ENCODE data around the gene APOA4.

Gene APOA4

DNA sequence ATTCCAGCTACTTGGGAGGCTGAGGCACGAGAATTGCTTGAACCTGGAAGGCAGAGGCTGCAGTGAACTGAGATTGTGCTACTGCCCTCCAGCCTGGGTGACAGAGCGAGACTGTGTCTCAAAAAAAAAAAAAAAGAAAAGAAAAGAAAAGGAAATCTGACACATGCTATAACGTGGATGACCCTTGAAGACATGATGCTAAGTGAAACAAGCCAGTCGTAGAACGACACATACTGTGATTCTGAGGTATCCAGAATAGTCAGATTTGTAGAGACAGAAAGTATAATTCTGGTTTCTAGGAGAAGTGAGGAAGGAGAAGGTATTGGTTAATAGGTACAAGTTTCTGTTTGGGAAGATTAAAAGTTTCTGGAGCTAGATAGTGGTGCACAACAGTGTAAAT lies 24.7 kb downstream of the APOA4 start:
- no peak for DNase-seq

DNA sequence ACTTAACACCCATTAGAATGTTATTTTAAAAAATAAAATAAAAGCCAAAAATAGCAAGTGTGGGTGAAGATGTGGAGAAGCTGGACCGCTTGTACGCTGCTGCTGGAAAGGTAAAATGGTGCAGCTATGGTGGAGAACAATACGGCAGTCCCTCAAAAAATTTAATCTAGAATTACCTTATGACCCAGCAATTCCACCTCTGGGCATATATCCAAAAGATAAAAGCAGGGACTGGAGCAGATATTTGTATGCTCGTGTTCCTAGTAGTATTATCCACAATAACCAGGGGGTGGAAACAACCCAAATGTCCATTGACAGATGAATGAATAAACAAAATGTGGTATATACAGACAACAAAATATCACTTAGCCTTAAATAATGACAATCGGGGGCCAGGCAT lies 25.3 kb downstream of the APOA4 start:
- DNase-seq = no peak

DNA sequence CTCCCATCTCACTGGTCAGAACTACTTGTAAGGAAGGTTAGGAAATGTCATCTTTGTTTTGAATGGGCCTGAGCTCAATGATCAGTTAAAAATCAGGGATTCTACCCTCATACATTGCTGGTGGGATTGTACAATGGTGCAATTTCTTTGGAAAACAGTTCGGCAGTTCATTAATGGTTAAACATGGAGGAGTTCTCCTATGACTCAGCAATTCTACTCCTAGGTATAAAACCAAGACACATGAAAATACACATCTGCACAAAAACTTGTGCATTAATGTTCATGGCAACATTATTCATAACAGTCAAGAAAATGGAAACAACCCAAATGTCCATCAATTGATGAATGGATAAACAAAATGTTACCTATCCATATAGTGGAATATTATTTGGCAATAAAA lies 26.6 kb downstream of the APOA4 start:
- DNase-seq = no peak

DNA sequence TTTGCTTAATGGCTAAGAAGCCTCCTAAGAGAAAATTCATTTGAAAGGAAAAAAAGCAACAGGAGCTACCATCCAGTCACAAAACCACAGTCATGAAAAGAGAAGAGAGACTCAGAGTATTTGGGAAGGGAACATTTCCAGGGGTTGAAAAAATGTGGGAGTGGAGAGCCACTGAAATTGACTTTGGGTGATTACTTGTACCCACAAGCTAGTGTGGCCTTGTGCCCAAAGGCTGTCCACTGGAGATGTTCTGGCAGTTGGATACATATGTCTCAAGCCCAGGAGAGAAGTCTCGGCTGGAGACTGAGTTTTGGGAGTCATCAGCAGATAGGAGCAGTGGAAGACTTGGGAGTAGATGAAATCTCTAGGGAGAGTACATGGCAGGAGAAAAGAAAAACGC lies 28.3 kb downstream of the APOA4 start:
- DNase-seq = no peak

DNA sequence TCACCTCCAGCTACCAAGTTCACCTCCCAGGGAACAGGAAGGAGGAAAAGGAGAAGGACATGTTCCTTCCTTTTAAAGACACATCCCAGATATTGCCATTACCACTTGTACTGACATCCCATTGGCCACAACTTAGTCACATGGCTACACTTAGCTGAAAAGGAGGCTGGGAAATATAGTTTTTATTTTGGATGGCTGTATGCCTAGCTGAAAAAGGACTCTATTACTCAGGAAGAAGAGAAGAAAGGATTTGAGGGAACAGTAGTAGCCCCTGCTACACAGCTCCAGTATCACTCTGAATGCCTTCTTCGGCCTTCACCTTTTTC lies 29.4 kb downstream of the APOA4 start:
- DNase-seq = peak in 2 of 4 experiments; percentile 24 to 28

DNA sequence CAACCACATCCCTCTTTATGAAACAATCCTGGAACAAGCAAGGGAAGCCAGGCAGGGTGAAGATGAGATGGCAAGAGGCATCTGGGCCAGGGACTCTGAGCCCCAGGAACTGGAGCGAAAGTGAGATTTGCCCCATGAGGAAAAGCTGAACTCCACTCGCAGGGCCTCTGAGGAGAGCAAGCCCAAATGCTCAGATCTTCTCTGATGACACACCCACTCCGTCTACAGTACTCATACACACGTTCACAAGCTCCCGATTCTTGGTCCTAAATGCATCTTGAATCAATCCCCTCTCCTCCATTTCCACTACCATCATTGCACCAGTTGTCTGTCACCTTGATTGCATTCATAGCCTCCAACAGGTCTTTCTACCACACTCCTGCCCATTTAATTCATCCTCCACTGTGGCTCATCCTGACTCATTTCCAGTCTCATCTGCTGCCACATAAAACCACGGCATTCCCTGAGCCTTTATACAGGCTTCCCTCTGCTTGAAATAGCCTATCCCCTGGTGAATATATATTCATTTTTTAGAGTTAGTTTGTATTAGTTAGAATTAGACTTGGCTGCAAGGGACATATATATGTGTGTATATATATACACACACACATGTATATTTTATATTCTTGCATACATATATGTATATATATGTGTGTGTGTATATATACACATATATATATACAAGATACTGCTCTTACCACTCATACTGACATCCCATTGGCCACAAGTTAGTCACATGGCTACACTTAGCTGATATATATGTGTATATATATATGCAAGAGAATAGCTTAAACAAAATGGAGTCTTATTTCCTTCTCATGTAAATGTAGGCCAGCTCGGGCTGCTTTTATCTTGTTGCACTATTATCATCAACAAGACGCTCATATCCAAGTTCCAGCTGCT lies 30.0 kb downstream of the APOA4 start:
- no peak for DNase-seq

DNA sequence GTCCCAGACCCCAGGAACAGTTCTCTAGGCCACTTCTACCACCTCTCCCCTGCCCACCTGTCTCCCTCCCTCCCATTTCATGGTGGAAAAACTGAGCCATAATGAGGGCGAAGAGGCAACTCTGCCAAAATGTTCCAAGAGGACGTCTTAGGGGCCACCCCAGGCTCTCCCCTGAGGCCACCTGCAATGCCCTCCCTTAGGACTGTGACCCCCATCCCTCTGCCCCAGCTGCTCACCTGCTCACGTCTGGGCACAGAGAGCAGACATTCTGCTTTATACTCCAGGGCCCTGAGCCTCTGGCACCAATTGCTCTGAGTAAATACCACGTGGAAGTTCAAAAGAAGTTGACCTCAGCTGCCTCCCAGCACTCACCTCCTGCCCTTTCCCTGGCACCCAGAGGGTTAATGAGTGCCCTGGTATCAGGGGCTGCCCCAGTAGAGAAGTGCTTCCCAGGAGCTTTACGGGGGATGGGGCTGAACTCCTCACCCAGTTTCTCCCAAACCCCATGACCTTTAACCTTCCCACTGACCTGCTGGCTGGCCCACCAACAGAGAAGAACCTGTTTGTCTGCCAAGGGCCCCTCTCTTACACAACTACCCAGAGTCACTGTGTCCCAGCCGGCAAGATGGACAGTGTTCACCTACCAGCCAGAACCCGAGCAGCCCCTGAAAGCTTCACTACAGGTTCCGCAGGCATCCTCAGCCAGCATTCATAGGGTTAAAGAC lies 30.8 kb downstream of the APOA4 start:
- DNase-seq = no peak

DNA sequence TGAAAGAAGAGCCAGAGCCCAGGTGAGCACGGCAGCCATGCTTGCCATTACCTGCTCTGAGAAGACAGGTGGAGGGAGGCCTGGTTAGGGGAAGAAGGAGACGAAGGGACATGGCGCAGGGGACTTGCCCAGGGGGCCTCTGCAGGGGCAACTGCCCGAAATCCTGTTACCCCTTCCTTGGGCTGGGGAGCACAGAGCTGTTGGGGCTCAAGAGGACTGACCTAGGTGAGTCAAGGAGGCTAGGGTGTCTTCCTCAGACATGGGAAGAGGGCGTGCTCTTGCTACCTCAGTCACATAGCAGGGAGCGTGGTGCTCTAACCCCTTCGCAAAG lies 31.3 kb downstream of the APOA4 start, which contains the start of gene APOA5:
Gene APOA5, minus strand, starts transcription at position 67 of the 331 bp plus-strand sequence. Its CDS starts 19 bp downstream, at position 48.
- DNase-seq = no peak

DNA sequence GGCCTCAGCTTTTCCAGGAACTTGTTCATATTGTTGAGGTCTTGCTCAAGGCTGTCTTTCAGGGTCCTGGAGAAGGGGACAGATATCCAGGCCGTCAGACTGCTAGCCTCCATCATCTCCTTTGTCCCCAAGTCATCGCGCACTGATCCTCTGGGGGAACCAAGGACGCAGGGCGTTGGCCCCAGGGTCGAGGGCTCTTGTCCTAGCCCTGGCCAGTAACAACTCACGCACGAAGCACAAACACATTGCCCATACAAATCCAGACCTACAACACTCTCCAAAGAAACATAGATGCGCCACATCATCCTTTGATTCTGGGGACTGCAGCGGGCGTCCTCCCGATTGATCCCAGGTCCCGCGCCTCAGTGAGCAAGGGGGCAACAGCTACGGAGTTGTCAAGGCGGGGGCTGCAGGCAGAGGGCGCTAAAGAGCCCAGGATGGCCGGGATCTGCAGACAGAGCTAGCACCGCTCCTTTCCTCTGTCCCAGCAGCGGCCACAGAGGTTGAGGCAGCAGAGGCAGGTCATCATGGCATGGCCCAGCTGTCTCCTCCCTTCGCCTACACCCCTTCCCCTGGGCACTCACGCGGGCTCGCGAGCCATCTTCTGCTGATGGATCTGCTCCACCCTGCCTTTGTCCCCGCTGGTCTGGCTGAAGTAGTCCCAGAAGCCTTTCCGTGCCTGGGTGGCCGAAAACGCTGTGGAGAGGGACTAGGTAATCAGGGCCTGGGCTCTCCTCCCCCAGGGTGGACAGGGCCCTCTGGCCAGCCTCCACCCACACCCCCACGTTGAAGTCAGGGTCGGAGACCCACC lies 31.9 kb downstream of the APOA4 start:
- DNase-seq = peak; percentile 75 to 89 (median 82)

DNA sequence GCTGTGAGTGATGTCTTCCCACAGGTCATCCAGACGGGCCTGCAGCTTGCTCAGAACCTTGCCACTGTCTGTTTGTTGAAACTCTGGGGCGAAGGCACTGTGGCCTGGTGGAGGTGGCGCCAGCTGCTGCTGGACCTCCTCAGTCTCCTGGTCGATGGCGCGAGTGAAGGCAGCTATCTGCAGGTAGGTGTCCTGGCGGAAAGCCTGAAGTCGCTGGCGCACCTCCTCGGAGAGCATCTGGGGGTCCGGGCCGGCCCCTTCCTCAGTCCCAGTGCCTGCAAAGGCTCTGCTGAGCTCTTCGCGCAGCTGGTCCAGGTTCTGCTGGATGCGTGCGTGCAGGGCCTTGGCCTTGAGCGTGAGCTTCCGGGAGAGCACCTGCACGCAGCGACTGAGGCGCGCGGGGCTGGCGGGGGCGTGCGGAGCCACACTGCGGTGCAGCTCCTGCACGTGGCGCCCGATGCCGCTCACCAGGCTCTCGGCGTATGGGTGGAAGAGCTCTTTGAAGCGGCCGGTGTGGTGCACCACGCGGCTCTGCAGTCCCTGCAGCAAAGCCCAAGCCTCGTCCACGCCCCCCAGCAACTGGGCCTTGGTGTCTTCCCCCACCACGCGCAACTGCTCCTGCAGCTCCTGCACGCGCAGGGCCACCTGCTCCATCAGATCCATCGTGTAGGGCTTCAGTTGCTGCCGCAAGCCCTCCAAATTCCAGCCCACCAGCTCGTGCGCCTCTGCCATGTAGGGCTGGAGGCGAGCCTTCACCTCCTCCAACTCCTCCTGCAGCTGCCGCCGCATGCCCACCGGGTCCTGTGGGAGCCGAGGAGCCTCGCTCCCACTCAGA lies 32.7 kb downstream of the APOA4 start:
- no peak for DNase-seq

DNA sequence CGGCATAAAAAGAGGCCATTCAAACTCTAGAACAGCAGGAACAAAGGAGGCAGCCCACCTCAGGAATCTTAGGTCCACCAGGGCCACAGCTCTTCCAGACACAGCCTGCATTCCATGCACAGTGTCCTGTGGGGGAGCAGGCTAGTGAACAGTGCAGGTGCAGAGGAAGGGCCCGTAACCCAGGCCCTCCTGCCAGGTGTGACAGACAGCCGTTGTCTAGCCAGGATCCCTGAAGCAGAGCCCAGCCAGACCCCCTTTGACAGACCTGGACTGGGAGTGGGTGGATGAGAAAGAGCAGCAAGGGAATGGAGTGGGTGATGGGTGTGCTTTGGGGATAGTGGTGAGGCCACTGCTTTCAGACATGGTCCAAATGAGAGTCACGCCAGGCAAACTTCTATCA lies 34.1 kb downstream of the APOA4 start:
- no peak for DNase-seq

DNA sequence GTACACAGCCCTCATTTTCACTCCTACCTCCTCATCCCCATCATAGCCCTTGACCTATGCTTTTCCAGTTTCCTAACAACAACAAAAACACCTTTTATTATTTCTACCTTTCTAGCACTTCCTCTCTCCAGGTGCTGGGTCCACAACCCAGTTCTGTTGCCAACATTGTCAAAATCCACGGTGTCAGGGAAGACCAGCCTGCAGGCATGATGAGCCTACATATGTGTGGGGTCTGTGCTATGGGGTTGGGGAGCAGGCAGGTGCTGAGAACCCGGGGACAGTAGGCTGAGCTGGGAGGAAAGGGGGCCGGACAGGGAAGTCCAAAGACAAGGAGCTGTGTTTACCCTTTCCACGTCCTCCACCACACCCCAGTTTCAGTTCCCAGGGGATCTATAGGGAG lies 34.6 kb downstream of the APOA4 start:
- DNase-seq = no peak

DNA sequence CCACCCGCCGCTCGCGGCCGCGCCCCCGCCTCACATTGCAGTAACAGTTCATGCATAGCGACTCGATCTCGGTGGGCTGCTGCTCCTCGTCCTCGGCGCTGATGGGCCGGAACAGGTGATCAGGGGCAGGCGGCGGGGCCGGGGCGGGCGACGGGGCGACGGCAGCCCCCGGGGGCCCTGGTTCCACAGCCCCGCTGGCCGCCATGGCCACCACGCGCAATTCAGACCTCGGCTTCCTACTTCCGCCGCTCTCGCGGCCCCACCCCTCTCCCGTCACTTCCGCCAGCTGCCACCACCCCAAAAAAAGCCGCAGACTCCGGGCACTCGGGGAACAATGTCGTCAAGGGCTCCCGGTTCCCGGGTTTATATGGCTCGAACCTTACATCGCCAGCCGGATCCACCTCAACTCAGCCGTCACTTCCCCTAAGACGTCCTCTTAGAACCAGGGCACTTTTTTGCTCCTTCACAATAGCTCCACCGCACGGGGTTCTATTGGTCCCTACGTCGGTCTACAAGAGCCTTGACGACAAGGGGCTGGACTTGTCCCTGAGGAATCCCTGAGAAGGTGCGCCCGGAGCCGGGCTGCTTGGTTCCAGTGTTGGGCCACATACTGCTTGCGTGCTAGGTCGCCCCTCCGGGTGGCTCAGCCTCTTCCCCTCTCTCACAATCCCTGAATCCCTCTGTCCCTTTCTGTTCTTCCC lies 35.2 kb downstream of the APOA4 start, which contains the start of gene ZPR1:
Gene ZPR1, minus strand, starts transcription at position 238 of the 701 bp plus-strand sequence. Its CDS starts 33 bp downstream, at position 205.
- peak; percentile 84 to 93 (median 89) for DNase-seq

DNA sequence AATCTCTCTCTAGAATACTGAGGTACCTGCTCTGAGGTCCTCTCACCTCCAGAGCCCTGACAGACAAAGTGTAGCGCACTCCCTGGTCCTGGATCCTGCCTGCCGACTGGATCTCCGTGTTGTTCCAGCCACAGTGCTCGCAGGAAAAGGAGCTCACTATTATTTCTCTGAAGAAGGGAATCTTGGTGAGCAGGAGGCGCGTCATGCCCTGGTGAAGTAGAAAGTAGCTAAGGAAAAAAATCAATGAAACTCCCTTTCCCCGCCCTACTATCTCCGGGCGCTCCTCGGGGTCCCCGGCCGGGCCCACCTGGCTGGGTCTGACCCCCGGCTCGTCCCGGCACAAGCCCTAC lies 35.7 kb downstream of the APOA4 start:
- peak in 2 of 4 experiments; percentile 14 for DNase-seq

DNA sequence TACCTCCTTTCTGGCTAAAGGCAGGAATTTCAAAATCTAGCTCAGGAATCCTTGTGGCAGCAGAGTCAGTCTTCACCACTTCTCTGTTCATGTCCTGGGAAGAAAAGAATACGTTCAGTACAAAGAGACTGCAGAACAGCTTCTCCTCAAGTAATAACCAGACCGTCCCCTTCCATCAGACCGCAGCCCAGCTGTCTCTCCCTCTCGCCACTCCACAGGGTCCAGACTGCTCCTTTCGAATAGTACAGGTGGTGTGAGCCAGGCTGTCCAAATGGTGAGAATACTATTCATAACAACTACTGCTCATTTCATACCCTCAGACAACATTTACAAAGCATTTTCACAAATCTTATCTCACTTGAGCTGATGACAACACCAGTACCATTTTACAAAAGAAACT lies 36.1 kb downstream of the APOA4 start:
- no peak for DNase-seq

DNA sequence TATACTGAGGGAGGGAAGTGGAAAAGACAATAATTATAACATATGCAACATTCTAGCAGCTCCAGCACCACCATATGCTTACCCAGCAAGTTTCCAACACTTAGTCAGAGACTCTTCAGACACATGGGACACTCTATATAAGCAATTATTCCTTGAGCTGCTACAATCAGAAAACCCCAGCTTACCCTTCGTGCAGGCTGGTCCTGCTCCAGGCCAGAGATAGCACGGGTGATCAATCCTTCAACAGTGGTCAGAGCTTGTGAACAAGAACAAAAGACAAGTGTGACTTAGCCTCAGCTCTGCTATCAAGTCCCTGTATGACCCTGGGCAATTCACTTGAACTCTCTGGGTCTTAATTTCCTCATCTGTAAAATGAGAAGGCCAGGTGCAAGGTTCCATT lies 36.8 kb downstream of the APOA4 start:
- DNase-seq = no peak

DNA sequence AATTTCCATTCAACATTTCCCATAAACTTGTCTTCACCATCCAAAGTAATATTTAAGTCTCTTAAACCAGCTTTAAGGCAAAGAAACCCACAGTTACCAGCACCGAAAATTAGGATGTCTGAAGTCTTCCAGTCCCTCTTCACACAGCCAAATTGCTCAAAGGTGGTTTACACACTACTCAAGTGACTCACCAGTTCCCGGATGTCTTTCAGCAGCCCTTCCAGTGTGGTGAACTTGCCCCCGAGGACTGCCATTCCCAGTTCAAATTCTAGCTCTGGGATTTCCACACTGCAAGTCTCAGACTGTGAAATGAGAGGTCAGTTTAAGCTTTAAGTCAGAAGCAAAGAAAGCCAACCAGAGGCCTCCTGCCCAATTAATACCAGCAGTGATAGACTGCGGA lies 40.4 kb downstream of the APOA4 start:
- DNase-seq = no peak

DNA sequence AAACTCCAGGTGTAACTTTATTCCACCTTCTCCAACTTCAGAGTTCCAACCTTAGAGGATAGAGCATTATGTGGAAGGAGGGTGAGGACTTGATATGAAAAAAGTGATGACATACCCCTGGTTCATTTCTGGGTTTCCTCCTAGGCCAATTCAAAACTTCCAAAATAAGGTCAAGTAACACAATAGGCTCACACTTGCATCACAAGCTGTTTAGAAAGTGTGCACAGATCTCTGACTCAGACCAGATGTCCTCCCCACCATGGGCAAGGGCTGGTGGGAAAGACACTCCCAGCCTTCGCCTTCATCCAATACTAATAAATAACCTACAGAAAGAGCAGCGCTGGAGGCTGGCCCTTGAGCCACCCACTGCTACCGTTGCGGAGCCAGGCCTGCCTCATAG lies 44.5 kb downstream of the APOA4 start:
- DNase-seq = no peak

DNA sequence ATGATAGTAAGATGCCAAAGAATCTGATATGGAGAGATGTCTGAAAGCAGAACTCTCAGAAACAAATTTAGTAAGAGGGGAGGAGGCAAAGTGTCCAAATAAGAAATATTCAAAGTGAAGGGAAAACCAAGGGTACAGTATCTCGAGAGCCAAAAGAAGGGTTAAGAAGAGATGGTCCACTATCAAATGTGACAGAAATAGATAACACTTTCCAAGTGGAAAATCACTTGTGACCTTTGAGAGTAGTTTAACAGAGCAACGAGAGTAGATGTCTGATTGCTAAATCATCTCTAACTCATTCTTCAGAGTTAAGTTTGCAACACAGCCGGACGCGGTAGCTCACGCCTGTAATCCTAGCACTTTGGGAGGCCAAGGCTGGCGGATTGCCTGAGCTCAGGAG lies 46.0 kb downstream of the APOA4 start:
- no peak for DNase-seq

DNA sequence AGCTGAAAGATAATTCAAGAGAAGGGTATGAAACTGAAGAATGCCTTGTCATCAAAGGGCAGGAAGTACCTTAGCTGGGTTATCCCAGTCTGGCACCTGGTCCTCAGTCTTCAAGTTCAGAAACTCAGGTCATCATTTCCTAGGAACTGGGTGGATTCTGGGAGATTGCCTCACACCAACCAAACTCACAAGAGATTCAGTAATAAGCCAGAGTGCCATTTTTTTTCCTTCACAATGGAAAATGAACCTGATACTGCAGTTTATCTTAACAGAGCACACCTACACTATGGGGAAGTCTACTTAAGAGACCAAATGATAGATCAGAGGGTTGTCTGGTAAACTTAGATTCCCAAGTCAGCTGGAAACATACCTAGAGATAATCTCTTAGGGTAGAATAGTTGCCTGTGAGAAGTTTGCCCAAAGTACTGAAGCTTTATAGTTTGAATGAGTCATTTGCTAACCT lies 46.6 kb downstream of the APOA4 start:
- no peak for DNase-seq

DNA sequence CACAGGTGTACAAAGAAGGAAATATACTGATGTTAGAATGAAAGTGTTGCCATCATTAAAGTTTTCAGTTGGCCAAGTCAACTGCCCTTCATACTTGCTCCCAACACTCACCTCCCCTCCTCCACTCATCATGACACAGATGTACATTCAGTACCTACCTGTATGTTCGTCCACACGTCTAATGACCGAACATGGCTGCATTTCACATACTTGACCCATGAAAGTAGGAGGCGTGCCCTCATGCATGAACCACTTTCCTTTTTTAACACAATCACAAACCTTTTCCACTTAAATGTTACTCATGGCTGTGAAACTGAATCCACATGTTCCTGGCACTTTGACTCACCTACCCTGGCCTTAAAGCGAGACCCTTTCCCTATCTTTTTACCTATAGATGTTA lies 47.1 kb downstream of the APOA4 start:
- no peak for DNase-seq

DNA sequence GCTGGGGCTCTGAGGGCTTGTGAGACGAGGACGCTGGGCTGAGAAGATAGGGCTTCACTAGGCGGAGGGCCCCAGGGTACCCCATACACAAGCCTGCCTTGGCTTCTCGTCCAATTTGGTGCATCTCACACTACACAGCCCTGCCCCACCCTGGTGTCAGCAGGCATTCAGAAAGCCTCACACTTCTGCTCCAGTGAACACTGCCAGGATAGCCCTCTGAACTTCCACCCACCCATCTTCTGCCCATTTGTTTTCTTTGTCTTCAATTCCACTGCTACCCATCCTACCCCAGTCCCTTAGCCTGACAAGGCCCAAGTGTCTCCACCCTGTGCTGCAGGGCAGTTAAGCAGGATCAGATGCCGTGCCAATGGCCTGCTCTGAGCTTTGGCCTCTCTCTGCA lies 48.4 kb downstream of the APOA4 start:
- DNase-seq = no peak

All from suppressor macrophage (primary cell).